Daoy (cell line): ENCODE data around the gene PHOX2B. TPM values are rescaled to one million over a fixed set of nuclear protein-coding genes. Genes with fewer than 3 reads are reported as not detected.
"Not testable (repeated sequence)": the region's sequence is repeated elsewhere in the genome, so short reads cannot be mapped to it uniquely, and the experiment has no call there.

Source experiments
- DNase-seq: peaks from one replicate; pipeline ENCODE4 v3.0.0-alpha.2; 2015; ENCODE audit warnings: low read depth
- total RNA-seq: library from RNA; depleted of rRNA; stranded (reverse); fragments of >200 nt; shearing (Covaris generic); gene quantifications from 2 replicates; pipeline ENCODE4 v1.2.3, GENCODE V29; 2014; rRNA removed

PHOX2B gene
- total RNA-seq, 1 experiment from 2014 or later = not detected

DNA sequence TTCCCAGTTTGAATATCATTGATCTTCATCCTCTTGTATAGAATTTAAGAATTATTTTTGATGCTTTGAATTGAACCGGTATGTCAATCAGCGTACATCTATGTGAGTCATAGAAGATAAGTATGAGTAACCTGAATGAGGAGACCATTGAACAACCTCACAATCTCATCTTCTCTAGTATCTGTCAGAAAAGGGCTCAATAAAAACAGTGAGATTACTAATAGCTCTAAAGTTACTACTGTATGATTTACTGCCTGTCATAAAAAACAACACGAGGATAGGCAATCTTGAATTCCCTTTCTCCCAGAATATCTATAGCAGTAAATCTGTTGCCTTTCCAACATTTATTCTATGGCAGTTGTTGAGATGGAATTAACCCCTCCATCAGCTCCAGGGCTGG is 36.1 kb downstream of the PHOX2B start:
- DNase-seq = no peak

GRCh38 chr4:41711654-41712053 is 36.9 kb downstream of the PHOX2B start:
- not testable (repeated sequence) for DNase-seq

GRCh38 chr4:41709844-41710481 is 38.6 kb downstream of the PHOX2B start:
- peak; percentile 70 for DNase-seq

DNA sequence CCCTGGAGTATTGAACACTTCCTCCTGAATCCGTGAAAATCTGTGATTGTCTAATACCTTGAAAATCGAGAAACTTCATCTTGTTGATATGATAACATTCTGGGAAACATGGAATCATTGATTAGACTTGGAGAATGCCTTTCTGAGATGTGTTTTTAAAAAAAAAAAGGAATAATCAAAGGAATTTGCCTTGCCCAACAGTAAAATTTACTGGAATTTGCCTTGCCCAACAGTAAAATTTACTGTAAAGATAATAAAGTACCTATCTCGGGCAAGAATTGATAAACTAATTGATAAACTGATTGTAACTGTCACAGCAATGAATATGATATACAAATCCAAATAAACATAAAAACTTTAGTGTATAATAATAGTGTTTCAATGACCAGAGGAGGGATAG is 44.7 kb downstream of the PHOX2B start:
- no peak for DNase-seq

- DNase-seq = no peak
Observed at GRCh38 chr4:41702770-41703169, 45.8 kb downstream of the PHOX2B start.

GRCh38 chr4:41701983-41702382 is 46.5 kb downstream of the PHOX2B start:
- DNase-seq = no peak

GRCh38 chr4:41696763-41697162 is 51.8 kb downstream of the PHOX2B start:
- DNase-seq = no peak

DNA sequence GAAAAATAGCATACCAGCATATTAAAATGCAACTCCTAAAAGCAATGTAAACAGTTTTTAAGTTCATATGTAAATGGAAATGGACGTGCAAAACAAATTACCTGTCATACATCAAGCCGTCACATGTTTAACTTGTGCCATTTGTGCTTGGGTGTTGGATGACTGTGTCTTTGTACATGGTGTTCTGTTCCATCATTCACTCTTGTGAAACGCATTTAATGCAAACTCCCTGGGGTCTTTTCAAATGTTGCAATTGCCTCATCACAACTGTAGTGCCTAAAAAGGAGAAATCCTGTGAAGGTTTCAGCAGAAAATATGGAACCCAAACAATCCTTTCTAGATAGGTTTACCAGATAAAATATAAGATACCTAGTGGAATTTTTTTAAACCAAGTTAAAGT is 52.4 kb downstream of the PHOX2B start:
- DNase-seq = no peak

Other genes with a start within 250 kb of the PHOX2B start
- gene LIMCH1, start 210.6 kb downstream of the PHOX2B start, total RNA-seq = 30.2 and 40.7 TPM in 2 replicates
- gene TMEM33, start 186.7 kb upstream of the PHOX2B start, total RNA-seq = 109 and 127 TPM in 2 replicates
- gene DCAF4L1, start 233.0 kb upstream of the PHOX2B start, total RNA-seq = 0.12 and 0.23 TPM in 2 replicates
- 65.0 and 72.1 TPM in 2 replicates for gene SLC30A9, start 241.8 kb upstream of the PHOX2B start, total RNA-seq